NCI-H345 treated with DMSO at 0.1 percent for 48 hours (cell line): ENCODE data around the gene VTI1A.
"Not testable (repeated sequence)": the region's sequence is repeated elsewhere in the genome, so short reads cannot be mapped to it uniquely, and the experiment has no call there.

Experiments
- DNase-seq: peaks from one replicate; lab custom pipeline; 2025; ENCODE audit not compliant: unreplicated experiment; lab: John Stamatoyannopoulos, UW

Gene VTI1A

GRCh38 chr10:112713411-112713810 is 266.4 kb downstream of the VTI1A start:
- no peak for DNase-seq

GRCh38 chr10:112715581-112715980 is 268.6 kb downstream of the VTI1A start:
- DNase-seq: no peak

- DNase-seq: no peak
Observed at GRCh38 chr10:112716076-112716475, 269.1 kb downstream of the VTI1A start.

- no peak for DNase-seq
Observed at GRCh38 chr10:112716924-112717413, 270.0 kb downstream of the VTI1A start.

GRCh38 chr10:112720178-112720577 is 273.2 kb downstream of the VTI1A start:
- no peak for DNase-seq

GRCh38 chr10:112721080-112721698 is 274.2 kb downstream of the VTI1A start:
- DNase-seq: no peak

- no peak for DNase-seq
Observed at GRCh38 chr10:112722758-112723157, 275.7 kb downstream of the VTI1A start.

GRCh38 chr10:112723876-112724275 is 276.9 kb downstream of the VTI1A start:
- DNase-seq: no peak

- DNase-seq: no peak
Observed at GRCh38 chr10:112724404-112724991, 277.5 kb downstream of the VTI1A start.

- DNase-seq: no peak
Observed at GRCh38 chr10:112728118-112728883, 281.3 kb downstream of the VTI1A start.

GRCh38 chr10:112728997-112729396 is 282.0 kb downstream of the VTI1A start:
- DNase-seq: no peak

GRCh38 chr10:112731450-112731849 is 284.4 kb downstream of the VTI1A start:
- DNase-seq: not testable (repeated sequence)

- DNase-seq: no peak
Observed at GRCh38 chr10:112732277-112732921, 285.4 kb downstream of the VTI1A start.

- DNase-seq: no peak
Observed at GRCh38 chr10:112735041-112735695, 288.2 kb downstream of the VTI1A start.

GRCh38 chr10:112738606-112739591 is 291.9 kb downstream of the VTI1A start:
- DNase-seq: no peak

- no peak for DNase-seq
Observed at GRCh38 chr10:112739592-112740353, 292.8 kb downstream of the VTI1A start.

GRCh38 chr10:112741830-112742402 is 294.9 kb downstream of the VTI1A start:
- DNase-seq: no peak

GRCh38 chr10:112744181-112745096 is 297.4 kb downstream of the VTI1A start:
- no peak for DNase-seq
